ENCODE measurements around the gene PLEKHG5.

Gene PLEKHG5

DNA sequence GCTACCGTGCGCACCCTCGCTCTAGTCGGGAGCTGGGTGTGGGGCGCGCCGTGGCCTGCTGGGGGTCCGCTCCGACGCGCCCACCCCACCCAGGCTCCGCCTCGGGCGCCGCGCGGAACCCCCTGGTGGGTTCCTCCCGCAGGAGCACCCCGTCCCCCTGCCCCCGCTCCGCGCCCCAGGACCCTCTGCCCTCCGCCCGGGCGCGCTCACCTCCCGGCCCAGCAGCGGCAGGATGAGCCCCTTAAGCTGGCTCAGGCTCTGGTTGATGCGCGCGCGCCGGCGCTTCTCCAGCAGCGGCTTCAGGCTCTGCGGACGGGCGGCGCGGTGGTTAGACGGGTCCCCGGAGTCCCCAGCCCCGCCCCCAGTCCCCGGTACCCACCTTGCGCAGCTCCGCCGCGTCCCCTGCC lies 72.1 kb downstream of the PLEKHG5 start:
- H3K36me3 ChIP-seq, result no peaks in the 10 kb centered on the region
- no peak for DNase-seq
- H3K4me1 ChIP-seq, result peaks cover 0 to 49% (median 36%) of the 10 kb centered on the region in 4 donors
- TF ChIP-seq, protein P1, sequence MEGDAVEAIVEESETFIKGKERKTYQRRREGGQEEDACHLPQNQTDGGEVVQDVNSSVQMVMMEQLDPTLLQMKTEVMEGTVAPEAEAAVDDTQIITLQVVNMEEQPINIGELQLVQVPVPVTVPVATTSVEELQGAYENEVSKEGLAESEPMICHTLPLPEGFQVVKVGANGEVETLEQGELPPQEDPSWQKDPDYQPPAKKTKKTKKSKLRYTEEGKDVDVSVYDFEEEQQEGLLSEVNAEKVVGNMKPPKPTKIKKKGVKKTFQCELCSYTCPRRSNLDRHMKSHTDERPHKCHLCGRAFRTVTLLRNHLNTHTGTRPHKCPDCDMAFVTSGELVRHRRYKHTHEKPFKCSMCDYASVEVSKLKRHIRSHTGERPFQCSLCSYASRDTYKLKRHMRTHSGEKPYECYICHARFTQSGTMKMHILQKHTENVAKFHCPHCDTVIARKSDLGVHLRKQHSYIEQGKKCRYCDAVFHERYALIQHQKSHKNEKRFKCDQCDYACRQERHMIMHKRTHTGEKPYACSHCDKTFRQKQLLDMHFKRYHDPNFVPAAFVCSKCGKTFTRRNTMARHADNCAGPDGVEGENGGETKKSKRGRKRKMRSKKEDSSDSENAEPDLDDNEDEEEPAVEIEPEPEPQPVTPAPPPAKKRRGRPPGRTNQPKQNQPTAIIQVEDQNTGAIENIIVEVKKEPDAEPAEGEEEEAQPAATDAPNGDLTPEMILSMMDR (IDR thresholded peaks at IDR 0.05), result no peak
- H3K27me3 ChIP-seq, result peaks cover 0 to 100% of the 10 kb centered on the region in 2 donors
- no peak overlapping the region for H3K27ac ChIP-seq
- no peaks in the 10 kb centered on the region for H3K9me3 ChIP-seq
- intact Hi-C loops (cut with DNase I; ENCODE audit: low total_unique reads), result no loop called here
- H3K4me3 ChIP-seq, result peak overlapping the region; percentile 27 to 49

DNA sequence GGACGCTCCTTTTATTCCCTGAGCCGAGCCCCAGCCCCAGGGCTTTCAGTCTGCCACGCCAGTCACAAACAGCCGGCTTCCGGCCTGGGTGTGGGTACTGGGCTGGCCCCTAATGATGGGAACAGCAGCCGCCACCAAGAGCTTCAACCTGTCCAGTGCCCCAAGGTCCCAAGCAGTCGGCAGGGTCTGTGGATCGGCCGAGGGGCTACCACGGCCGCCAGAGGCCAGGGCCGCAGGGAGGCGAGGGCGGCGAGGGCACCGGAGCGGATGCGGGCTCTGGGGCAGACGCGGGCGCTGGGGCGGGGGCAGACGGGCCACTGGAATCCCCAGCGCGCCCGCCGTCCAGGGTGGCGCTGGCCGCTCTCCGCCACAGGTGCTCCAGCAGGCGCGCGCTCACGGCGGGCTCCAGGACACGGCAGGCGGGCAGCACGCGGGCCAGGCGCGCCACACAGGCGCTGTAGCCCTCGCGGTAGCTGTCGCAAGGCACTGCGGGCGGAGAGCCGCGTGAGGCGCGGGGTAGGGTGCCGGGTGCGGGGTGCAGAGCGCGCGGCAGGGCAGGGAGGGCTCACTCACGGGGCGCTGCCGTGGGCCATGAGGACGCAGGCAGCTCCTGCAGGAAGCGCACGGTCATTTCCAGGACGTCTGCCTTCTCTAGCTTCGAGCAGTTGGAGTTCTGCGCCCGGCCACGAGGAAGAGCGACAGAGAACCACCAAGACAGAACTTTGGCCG lies 72.6 kb downstream of the PLEKHG5 start:
- peaks cover 0 to 100% of the 10 kb centered on the region in 2 donors for H3K27me3 ChIP-seq
- no peaks in the 10 kb centered on the region for H3K36me3 ChIP-seq
- TF ChIP-seq, protein P1 (IDR thresholded peaks at IDR 0.05), result no peak
- H3K4me1 ChIP-seq, result peaks cover 0 to 45% (median 31%) of the 10 kb centered on the region in 4 donors
- intact Hi-C loops (cut with DNase I; ENCODE audit: low total_unique reads), result no loop called here
- H3K27ac ChIP-seq, result no peak overlapping the region
- no peaks in the 10 kb centered on the region for H3K9me3 ChIP-seq
- no peak overlapping the region for H3K4me3 ChIP-seq
- no peak for DNase-seq

DNA sequence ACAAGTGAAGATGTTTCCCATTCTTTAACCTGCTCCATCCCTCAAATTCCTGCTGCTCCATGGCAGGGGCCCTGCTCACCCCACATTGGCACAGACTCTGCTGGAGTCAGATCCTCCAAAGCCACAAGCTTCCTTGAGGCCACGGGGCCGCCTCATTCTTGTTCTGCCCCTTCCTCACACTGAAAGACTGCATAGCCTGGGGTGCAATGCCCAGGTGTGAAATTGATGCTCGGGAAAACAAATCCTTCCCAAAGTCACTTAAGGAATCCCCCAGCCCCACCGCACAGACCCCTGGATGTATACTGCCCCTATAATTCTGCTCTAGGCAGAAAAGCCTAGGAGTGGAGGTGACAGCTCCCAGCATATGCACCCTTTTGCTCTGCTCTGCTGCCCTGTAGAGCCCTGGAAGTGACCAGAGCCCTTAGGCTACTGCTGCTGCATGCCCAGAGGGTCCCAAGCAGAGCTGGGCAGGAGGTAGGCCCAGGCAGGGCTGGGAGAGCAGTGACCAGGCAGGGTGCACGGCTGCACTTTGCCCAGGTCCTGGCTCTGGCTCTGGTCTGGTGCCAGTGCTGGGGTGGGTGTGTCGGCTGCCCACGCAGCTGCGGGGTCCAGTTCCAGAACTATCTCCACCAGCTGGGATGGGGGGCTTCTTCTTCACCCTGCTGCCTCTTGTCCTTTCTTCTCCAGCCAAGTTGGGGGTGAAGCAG lies 73.4 kb downstream of the PLEKHG5 start:
- no peak overlapping the region for H3K4me3 ChIP-seq
- intact Hi-C loops (cut with DNase I; ENCODE audit: low total_unique reads), result no loop called here
- peaks cover 0 to 37% (median 24%) of the 10 kb centered on the region in 4 donors for H3K4me1 ChIP-seq
- H3K9me3 ChIP-seq, result no peaks in the 10 kb centered on the region
- H3K27me3 ChIP-seq, result peaks cover 0 to 100% of the 10 kb centered on the region in 2 donors
- no peaks in the 10 kb centered on the region for H3K36me3 ChIP-seq
- TF ChIP-seq, protein P1 (IDR thresholded peaks at IDR 0.05), result no peak
- no peak overlapping the region for H3K27ac ChIP-seq
- no peak for DNase-seq

Data from tibial artery (tissue), 4 donors.